GM21786 (cell line): Measurements from ENCODE around the gene GLYATL1.

ENCODE experiments used
- ATAC-seq: cut with Tn5 transposase; IDR thresholded peaks from one replicate; pipeline ENCODE4 v1.9.1; 2021; ENCODE audit not compliant: unreplicated experiment

GLYATL1 gene

DNA sequence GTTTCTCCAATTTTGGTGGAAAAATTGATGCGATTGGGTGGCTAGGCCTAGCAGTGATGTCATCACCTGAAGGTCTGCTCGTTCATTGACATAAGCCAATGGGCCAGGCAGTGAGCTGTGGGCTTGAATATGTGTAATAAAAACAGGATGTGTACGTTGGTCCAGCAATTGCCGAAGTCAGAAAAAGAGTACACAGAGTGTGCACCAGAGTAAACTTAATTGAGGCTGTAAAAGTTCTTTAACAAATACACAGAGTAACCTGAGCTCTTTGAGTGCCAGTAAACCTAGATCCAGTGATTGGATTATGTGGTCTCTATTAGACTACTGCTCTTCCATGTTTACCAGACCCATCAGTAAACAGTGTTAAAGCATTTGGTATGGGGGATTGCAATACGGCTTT lies 13.0 kb upstream of the GLYATL1 start:
- ATAC-seq: no peak

DNA sequence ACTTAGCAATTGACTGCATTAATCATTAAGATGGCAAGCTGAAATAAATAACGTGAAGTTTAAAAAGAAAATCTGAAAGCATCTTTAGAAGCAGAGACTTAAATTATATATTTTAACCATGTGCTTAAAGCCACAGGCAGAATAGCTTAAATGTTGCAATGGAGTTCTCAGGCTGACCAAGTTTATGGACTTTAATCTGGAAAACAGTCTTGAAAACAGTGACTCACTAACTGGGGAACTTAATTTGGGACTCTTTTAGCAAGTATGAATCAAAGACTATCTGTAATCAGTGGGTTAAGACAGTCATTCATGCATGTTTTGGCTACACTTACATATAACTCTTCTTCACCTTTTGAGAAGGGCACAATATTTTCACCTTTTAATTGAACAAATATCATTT lies 12.6 kb upstream of the GLYATL1 start:
- no peak for ATAC-seq

DNA sequence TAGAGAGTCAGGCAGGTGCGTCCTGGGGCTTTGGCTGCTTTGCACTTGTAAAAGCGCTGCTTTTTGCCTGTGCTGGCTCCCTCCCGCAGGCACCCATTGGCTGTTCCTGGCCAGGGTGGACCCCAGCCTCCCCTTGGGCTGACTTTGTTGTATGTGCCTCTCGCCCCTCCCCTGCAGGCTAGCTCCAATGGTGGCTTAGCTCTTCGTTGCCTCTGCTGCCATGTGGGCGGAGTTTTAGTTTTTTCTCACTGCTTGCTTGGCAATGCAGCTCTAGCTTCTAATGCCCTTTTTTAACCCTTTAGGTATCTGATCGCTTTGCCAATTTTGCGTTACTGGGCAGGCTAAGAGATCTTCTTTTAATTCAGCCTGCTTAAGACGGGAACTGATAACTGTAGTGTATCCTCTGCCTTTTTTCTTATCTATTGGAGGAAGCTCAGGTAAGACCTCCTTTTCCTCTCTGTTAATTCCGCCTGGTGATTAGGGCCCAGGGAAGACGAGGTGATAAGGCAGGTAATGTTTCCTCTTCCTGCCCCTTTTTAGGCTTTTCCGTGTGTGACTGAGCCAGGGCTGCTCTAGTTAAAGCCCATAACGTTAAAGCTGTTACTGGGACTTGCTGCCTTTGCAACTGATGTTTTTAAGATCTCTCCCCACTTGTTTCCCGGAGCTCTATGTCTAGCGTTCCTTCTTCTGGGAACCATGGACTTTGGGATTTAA lies 11.7 kb upstream of the GLYATL1 start:
- ATAC-seq: no peak

DNA sequence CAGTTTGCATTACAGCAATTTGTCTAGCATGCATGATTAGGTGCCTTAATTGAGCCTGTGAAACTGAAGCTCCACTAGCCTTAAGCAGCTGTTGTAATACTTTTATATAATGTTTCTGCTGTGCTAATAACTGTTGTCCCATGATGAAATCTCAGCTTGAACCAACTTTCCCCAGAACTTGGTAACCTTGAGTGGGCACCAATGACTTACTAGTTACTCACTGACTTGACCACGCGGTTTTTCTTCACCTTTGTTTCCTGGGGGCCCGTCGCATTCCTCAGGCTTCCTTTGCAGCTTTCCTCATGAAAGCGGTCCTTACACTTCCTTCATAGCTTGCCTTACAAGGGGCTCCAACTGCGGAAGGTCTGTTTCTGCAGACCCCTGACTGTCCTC lies 11.2 kb upstream of the GLYATL1 start:
- ATAC-seq: no peak

DNA sequence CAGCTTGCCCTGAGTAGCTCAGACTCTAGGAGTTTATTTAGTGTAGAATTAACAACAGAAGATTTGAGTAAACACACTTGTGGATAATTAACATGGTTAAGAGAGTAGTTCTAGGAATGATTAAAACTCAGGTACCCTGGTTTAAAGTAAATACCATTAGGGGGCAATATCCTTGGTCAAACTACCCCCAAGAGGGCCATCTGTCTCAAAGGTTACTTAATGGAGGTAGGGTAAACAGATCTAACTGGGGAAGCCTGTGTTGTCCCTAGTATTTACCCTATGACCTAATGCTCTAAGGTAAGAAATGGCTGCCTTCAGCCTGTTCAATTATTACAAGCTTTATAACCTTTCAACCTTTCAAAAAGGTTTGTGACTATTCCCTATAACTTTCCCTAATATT lies 10.6 kb upstream of the GLYATL1 start:
- no peak for ATAC-seq

DNA sequence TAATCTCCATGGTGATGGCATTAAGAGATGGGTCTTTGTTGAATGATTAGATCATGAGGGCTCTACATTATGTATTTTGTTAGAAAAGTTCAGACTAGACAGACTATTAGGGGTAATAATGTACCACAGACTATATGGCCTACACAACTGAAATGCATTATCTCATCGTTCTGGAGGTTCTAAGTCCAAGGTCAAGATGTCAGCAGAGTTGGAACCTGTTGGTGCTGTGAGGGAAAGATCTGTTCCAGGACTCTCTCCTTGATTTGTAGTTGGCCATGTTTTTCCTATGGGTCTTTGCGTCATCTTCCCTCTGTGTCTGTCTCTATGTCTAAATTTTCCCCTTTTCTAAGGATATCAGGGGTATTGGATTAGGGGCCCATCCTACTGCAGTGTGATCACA lies 8.4 kb upstream of the GLYATL1 start:
- no peak for ATAC-seq

DNA sequence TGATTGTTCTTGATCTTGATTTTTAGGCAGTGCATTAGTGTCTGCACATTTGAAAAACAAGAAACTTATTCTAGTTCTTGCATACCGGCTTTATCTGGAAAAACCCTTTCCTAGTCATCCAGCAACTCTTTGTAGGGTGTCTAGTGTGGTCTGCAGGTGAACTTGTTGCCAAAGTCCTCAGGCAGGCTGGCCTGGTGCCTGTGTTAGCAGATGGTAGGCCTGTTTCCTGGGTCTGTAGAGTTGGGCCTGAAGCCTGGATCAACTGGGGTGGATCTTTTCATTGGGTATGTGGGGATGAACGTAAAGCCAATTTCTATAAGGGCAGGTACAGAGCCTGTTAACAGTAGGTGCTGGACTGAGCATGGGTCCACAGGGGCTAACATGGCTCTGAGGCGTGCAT lies 5.6 kb upstream of the GLYATL1 start:
- ATAC-seq: no peak

DNA sequence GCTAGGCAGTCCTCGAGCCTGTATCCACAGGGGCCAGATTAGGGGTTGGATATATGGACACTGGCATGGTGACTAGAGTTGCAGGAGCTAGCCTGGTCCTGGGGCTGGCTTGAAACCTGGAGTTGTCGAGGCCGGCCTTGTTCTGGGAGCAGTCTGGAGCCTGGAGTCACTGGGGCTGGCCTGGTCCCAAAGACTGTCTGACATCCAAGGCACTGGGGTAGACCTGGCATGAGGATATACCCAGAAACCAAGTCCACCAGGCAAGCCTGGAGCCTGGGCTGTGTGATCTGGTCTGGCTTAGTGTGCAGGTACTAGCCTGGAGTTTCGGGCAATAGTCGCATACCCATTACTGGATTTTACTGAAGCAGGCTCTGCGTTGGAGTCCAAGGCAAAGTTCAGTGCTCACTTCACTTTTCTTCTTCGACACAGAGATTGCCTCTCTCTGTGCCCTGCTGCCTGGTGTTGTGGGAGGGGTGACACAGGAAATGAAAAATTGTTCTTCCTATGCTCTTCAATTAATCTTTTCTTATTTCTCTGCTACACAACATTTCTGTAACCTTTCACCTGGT lies 4.3 kb upstream of the GLYATL1 start:
- no peak for ATAC-seq

DNA sequence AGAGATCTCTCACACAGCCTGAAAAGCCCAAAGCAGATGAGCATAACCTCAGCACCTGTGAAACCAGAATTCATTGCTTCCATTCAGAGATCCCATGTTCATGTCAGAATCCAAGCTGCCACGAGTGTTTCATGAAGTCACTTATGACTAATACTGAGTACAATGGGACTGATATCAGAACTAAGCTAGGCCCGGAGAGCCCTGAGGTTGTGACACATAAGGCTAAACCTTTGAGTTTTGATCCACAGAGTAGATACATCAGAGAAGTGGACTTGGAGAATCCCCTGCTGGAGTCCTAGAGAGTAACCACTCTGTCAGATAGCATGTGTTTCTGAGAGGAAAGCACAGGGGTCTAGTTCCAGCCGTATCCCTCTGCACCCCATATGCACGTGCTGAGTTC lies 890 bp upstream of the GLYATL1 start:
- no peak for ATAC-seq

DNA sequence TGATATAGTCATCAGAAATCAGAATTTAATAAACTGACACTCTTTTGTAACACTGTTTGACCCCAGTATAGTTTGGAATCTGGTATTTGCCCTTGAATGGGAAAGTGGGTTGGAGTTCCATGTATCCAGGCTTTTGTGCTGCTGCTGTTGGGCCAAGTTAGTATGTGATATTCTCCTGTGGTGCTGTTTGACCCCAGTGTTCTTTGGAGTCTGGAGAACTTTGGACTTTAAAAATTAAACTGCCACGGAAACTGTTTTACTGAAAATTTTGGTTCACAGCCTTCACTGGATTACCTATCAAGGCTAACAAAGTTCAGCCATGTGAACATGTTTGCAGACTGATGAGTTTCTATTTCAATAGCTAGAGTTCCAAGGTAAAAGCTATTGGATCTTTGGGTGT lies 740 bp downstream of the GLYATL1 start:
- ATAC-seq: no peak

- no peak for ATAC-seq
These were observed 2.5 kb downstream of the GLYATL1 start for GRCh38 chr11:58941838-58942237.

GRCh38 chr11:58945663-58946062 lies 6.4 kb downstream of the GLYATL1 start:
- no peak for ATAC-seq

GRCh38 chr11:58949184-58949583 lies 9.9 kb downstream of the GLYATL1 start:
- no peak for ATAC-seq

DNA sequence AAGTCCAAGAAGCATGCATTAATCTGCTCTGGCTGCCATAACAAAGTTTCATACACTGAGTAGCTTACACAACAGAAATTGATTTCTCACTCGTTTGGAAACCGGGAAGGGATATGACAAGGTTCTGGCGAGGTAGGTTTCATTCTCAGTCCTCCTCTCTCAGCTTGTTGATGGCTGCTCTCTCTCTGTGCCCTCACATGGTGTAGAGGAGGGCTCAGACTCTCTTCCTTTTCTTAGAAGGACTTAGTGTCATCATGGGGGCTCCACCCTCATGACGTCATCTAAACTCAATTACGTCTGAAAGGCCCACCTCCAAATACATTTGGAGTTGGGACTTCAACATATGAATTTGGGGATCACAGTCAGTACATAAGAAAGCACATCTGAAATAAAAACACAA lies 18.6 kb downstream of the GLYATL1 start:
- no peak for ATAC-seq

GRCh38 chr11:58958500-58958899 lies 19.2 kb downstream of the GLYATL1 start:
- no peak for ATAC-seq

- ATAC-seq: no peak
These were observed 24.3 kb downstream of the GLYATL1 start for GRCh38 chr11:58963551-58964104.

GRCh38 chr11:58965246-58965985 lies 26.1 kb downstream of the GLYATL1 start:
- ATAC-seq: no peak

DNA sequence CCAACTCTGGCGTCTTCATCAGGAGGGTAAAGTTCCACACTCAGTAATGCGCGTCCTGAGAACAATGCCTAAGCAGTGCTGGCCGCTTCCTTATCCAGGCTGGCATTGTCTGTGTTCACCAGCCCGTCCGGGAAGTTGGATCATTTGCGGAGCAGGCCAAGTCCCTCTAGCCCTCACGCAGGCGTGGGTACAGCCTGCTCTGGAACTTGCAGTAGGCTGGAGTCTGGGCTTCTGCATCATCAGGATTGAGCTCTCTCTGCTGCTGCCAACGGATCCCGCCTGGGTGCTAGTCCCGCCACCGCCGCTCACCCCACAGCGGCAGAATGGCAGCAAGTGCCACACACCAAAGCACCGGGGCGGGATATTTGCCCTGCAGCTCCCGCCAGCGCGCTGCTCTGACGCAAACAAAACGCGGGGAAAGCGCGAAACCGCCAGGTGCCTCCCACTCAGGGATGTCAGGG lies 29.0 kb downstream of the GLYATL1 start:
- ATAC-seq: no peak

GRCh38 chr11:58977470-58977869 lies 38.2 kb downstream of the GLYATL1 start:
- ATAC-seq: no peak

DNA sequence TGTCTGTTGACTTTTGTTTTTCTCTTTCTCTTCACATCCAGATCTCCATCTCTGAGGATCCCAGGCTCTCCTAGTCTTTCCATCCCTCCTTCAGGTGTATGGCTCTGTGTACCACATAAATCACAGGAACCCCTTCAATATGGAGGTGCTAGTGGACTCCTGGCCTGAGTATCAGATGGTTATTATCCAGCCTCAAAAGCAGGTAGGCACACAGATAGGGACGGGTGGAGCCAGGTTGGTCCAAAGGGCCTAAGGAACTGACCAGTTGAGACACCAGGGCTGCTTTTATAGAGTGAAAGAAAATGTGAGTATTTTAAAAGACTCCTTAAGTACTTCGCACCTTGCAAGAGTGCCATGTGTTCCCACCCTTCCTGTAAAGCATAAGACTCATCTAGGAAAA lies 39.9 kb downstream of the GLYATL1 start:
- no peak for ATAC-seq

DNA sequence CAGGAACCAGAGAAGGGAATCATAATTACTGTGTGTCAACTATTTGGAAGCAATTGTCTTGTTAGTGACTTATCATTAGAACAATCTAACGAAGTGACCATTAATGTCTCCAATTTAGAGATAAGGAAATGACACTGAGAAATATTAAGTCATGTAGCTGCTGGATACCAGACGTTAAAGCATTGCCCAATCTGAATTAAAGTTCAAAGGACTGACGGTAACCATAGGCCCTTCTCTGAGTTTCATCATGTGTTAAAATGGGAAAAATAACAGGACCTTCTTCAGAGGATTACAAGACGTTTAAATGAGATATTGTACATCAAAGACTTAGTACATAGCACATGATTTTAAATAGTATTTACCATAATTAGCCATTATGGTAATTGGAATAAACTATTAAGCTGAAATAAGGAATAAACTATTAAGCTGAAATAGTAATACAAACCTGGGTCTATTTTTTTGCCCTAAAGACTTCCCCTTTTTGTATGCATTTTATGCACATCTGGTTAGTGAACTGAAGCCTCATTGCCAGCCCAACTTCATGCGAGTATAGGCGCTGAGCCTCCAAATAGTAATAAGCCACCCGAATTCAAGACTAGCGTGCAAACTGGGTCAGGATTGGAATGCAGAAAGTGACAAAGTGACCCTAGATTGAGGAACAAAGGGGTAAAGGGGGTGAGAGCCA lies 41.0 kb downstream of the GLYATL1 start:
- no peak for ATAC-seq
